AG04449 (cell line): Measurements from ENCODE around the gene OR2A1.
"Not testable (repeated sequence)": the region's sequence is repeated elsewhere in the genome, so short reads cannot be mapped to it uniquely, and the experiment has no call there.

Experiments
- CTCF ChIA-PET: fragments of 350-600 bp; formaldehyde crosslinking; extraction: SDS; loops from one replicate; lab custom pipeline; 2021; ENCODE audit warnings: antibody characterized with exemption; lab: Yijun Ruan, JAX
- POLR2A ChIA-PET: fragments of 400-600, 350-600 bp; formaldehyde crosslinking; extraction: SDS; loops from one replicate; lab custom pipeline; 2020; ENCODE audit warnings: antibody characterized with exemption, inconsistent platforms; lab: Yijun Ruan, JAX
- DNase-seq: peaks from one replicate; pipeline ENCODE4 v3.0.0-alpha.2; 2010; ENCODE audit warnings: low read depth, low spot score
- H3K4me3 ChIP-seq: 2 replicates; pipeline ENCODE4 v1.5.1; 2011; ENCODE audit warnings: low read depth, mild to moderate bottlenecking, control low read depth, low read length

The OR2A1 gene

GRCh38 chr7:144309702-144310101 is 2.5 kb upstream of the OR2A1 start:
- DNase-seq, CTCF ChIA-PET, H3K4me3 ChIP-seq, POLR2A ChIA-PET: not testable (repeated sequence)

GRCh38 chr7:144311218-144311617 is 1.0 kb upstream of the OR2A1 start:
- CTCF ChIA-PET: not testable (repeated sequence)

GRCh38 chr7:144317537-144317936 is 5.3 kb downstream of the OR2A1 start:
- DNase-seq, POLR2A ChIA-PET, CTCF ChIA-PET, H3K4me3 ChIP-seq: not testable (repeated sequence)

More at GRCh38 chr7:144311218-144311617, 1.0 kb upstream of the OR2A1 start:
- POLR2A ChIA-PET, DNase-seq, H3K4me3 ChIP-seq: not testable (repeated sequence)

GRCh38 chr7:144319547-144319946 is 7.3 kb downstream of the OR2A1 start:
- POLR2A ChIA-PET, DNase-seq, H3K4me3 ChIP-seq, CTCF ChIA-PET: not testable (repeated sequence)

DNA sequence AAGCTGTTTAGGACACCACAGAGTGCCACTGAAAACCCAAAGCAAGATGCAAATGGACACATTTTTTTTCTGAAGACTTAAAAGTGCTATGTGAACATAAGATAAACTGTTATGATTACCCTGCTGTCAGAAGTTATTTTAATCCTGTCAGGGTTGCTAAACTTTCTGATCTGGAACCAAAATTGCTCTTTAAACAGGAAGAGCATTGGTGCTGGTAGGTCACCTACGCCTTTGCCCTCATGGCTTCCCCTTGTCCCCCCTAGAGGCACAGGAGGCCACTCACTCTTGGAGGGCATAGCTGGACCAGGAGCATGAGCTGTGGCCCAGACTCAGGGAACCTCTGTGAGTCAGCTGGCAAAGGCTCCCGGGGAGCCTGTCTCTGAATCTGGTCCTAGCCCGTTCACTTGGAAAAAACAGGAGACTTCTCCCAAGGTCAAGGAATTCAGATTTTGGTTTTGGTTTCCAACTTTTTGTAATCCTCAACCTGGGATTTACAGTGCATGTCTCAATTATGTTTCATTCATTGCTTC is 9.5 kb downstream of the OR2A1 start:
- POLR2A ChIA-PET, CTCF ChIA-PET, DNase-seq, H3K4me3 ChIP-seq: not testable (repeated sequence)

DNA sequence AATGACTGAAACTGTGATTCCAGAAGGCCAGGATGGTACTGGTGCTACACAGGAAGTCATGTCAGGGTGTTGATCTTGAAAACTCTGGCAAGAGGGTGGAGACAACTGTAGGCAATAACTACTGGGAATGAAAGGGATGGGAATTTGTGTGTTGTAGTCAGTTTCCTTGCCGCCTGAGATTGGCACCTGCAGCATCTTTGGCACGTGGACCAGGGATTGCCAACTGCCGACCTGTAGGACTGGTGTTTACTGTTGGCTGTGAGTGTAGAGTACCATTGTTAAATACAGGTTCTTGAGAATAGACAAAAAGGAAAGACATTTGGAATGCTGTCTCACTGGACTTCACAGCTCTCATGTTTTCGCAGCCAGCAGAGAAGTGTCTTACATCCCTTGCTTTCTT is 11.1 kb downstream of the OR2A1 start:
- DNase-seq, H3K4me3 ChIP-seq, POLR2A ChIA-PET, CTCF ChIA-PET: not testable (repeated sequence)

DNA sequence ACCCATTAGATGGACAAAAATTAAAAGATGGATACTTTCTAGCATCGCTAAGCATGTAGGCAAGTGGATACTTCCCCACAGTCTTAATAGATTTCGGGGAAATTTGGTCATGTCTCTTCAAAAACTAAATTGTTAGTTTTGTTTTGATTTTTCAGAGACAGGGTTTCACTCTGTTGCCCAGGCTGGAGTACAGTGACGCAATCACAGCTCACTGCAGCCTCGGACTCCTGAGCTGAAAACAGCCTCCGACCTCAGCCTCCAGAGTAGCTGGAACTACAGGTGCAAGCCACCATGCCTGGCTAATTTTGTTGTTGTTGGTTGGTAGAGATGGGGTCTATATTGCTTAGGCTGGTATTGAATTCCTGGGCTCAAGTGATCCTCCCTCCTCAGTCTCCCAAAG is 13.6 kb downstream of the OR2A1 start:
- CTCF ChIA-PET, H3K4me3 ChIP-seq, POLR2A ChIA-PET, DNase-seq: not testable (repeated sequence)

GRCh38 chr7:144330044-144330443 is 17.8 kb downstream of the OR2A1 start:
- H3K4me3 ChIP-seq, DNase-seq, CTCF ChIA-PET, POLR2A ChIA-PET: not testable (repeated sequence)

DNA sequence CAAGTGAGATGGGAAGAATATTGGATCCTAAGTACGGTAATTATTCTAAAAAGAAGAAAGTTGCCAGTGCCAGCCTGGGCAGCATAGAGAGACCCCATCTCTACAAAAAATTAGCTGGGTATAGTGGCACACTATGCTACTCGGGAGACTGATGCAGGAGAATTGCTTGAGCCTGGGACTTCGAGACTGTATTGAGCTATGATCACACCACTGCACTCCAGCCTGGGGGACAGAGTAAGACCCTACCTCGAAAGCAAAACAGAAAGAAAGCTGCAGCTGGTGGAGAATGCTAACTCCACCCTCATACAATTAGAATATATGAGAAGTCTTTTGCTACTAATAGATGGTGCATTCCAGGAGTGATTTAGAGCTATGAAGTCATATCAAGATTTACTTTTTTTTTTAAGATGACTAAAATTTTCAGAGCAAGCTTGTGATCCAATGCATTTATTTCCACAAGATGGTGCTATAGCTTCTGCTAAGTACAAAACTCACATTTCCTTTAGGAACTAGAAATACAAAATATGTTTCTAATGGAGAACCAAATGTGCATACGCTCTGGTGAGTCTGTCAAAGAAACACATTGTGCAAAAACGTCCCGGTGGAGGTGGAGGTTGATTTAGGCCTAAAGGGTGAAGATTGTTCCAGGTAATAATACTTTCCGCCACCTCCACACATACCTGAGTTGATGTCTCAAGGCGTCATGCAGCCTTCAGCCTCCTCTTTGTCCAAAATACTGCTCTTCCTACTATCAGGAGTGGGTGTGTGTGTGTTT is 19.2 kb downstream of the OR2A1 start:
- CTCF ChIA-PET: interaction anchor here (1.2 kb wide), 1 partner anchor 61 kb away, joined by 6 read pairs; no protein-coding TSS in a partner anchor
- DNase-seq, H3K4me3 ChIP-seq, POLR2A ChIA-PET: not testable (repeated sequence)

DNA sequence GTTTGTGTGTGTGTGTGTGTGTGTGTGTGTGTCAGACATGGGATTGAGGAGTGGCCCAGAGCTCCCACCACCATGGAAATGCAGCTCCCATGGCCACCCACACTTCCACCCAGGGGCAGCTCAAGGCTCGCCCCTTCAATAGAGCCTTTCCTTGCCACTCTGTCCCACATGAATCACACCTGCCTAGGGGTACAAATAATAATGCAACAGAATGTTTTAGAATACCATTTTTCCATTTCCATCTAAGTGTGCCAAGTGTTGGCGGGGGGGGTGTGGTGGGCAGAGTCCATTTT is 19.7 kb downstream of the OR2A1 start:
- POLR2A ChIA-PET, H3K4me3 ChIP-seq, DNase-seq: not testable (repeated sequence)
- CTCF ChIA-PET: interaction anchor here (1.2 kb wide), 1 partner anchor 60 kb away, joined by 6 read pairs; no protein-coding TSS in a partner anchor

DNA sequence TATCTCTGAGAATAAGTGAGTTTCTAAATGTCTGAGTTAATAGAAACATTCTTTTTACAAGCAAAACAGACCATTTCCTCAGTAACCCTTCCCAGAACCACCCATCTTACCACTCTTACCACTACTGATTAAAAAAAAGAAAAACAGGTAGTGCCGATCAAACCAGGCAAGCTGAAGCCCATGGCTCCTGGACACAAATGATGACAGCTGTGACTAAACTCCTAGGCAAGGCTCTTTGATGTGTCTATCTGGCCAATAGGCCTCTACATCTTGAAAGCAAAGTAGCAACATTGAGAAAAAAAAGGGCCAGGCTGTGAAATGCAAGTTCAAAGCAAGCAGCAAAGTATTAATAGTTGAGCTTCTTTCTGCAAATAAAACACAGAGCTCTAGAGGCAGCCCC is 36.4 kb downstream of the OR2A1 start:
- POLR2A ChIA-PET, H3K4me3 ChIP-seq, DNase-seq, CTCF ChIA-PET: not testable (repeated sequence)

DNA sequence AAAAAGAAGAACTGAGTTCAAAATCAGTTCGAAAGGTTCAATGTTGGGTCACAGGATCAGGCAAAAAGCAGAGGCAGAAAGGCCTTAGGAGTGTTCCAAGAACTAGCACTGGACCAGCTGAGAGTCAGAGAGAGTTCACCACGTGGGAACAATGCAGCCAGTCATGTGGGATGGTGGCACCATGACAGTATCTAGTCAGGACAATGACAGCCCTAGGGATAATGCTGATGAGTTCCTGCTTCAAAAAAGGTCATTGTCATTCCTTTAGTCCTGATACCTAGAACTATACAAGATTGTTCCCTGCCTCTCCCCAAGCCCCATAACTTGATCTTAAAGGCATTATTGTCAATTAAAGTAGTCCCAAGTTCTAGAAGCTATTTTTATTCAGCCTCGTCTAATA is 39.4 kb downstream of the OR2A1 start:
- POLR2A ChIA-PET, CTCF ChIA-PET, H3K4me3 ChIP-seq, DNase-seq: not testable (repeated sequence)

GRCh38 chr7:144355176-144355822 is 43.1 kb downstream of the OR2A1 start, which contains the start of gene ARHGEF5:
ARHGEF5 (plus strand) TSS chr7:144355402; CDS start chr7:144362670, 7,268 bp downstream.
- POLR2A ChIA-PET, DNase-seq, CTCF ChIA-PET, H3K4me3 ChIP-seq: not testable (repeated sequence)

GRCh38 chr7:144356185-144356584 is 44.0 kb downstream of the OR2A1 start:
- CTCF ChIA-PET, H3K4me3 ChIP-seq, DNase-seq, POLR2A ChIA-PET: not testable (repeated sequence)

- H3K4me3 ChIP-seq, CTCF ChIA-PET, DNase-seq, POLR2A ChIA-PET: not testable (repeated sequence)
Observed at GRCh38 chr7:144356860-144357259, 44.6 kb downstream of the OR2A1 start.

DNA sequence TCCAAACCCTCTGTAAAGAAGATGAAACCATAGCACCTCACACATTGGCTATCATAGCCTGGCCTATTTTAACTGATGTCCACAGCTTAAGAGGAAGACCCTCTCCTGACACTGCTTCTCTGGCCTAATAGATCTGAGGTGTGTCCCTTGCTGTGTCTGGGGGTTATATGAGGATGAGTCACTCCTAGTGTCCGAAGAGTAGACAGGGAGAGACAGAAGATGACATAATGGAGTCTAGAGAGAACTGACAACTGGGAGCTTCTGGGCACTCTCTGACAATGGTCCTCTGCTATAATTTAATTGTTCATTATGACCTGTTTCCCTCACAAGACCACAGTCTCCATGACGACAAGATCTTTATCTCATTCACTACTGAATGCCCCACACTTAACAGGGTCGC is 49.8 kb downstream of the OR2A1 start:
- H3K4me3 ChIP-seq, DNase-seq, POLR2A ChIA-PET, CTCF ChIA-PET: not testable (repeated sequence)

DNA sequence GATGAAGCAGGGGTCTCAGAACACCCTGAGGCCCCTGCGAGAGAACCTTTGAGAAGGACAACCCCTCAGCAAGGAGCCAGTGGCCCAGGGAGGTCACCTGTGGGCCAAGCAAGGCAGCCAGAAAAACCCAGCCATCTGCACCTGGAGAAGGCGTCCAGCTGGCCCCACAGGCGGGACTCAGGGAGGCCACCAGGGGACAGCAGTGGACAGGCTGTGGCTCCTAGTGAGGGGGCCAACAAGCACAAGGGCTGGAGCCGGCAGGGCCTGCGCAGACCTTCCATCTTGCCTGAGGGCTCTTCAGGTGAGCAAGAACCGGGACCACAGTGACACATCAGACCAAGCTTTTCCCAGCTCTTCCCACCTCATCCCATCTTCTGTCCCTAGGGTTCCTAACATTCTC is 53.3 kb downstream of the OR2A1 start:
- H3K4me3 ChIP-seq, CTCF ChIA-PET, POLR2A ChIA-PET, DNase-seq: not testable (repeated sequence)
